Thyroid gland (tissue), 4 donors: Measurements from ENCODE around the gene PRRT2.

Experiments
- POLR2A ChIP-seq, 2 donors: fragments of 450-650 bp; IDR thresholded peaks; one replicate each; pipeline ENCODE4 v1.6.1; 2017; ENCODE audit warnings: antibody characterized with exemption in 2 of 2, mild to moderate bottlenecking in 2 of 2, moderate library complexity in 1 of 2
- TF ChIP-seq, protein P1 (sequence below), 6 experiments: fragments of 200-600 bp in 3 of 6; fragments of 450-650 bp in 3 of 6; sonication (generic) in 3 of 6; IDR thresholded peaks; one replicate each; pipeline ENCODE4 v1.5.1; 2016 to 2019; ENCODE audit warnings: antibody characterized with exemption in 6 of 6, mild to moderate bottlenecking in 2 of 6, inconsistent platforms in 1 of 6, moderate library complexity in 1 of 6

DNA sequence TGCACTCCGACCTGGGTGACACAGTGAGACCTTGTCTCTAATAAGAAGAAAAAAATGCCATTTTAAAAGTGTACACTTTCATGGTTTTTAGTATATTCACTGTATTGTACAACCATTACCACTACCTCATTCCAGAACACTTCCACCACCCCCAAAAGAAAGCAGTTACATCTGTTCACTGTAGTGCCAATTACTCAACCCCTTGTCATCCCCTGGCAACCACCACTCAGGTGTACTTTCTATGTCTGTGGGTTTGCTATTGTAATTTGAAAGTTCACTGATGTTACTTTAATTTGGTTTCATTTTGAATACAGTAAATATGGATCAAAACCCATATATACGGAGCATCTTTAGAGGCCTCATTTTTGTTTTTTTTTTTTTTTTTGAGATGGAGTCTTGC is 27.8 kb upstream of the PRRT2 start:
- TF ChIP-seq, protein P1, sequence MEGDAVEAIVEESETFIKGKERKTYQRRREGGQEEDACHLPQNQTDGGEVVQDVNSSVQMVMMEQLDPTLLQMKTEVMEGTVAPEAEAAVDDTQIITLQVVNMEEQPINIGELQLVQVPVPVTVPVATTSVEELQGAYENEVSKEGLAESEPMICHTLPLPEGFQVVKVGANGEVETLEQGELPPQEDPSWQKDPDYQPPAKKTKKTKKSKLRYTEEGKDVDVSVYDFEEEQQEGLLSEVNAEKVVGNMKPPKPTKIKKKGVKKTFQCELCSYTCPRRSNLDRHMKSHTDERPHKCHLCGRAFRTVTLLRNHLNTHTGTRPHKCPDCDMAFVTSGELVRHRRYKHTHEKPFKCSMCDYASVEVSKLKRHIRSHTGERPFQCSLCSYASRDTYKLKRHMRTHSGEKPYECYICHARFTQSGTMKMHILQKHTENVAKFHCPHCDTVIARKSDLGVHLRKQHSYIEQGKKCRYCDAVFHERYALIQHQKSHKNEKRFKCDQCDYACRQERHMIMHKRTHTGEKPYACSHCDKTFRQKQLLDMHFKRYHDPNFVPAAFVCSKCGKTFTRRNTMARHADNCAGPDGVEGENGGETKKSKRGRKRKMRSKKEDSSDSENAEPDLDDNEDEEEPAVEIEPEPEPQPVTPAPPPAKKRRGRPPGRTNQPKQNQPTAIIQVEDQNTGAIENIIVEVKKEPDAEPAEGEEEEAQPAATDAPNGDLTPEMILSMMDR (IDR thresholded peaks at IDR 0.05) = no peak
- TF ChIP-seq POLR2A (IDR thresholded peaks at IDR 0.05) = no peak
